Limb (tissue), 2 donors: ENCODE measurements around the gene APBA2.
"Not testable (repeated sequence)": the region's sequence is repeated elsewhere in the genome, so short reads cannot be mapped to it uniquely, and the experiment has no call there.

Experiments used
- DNase-seq, 2 donors: peaks; one replicate each; pipeline ENCODE4 v3.0.0-alpha.2; 2016; ENCODE audit errors: extremely low spot score in 2 of 2

Gene APBA2

DNA sequence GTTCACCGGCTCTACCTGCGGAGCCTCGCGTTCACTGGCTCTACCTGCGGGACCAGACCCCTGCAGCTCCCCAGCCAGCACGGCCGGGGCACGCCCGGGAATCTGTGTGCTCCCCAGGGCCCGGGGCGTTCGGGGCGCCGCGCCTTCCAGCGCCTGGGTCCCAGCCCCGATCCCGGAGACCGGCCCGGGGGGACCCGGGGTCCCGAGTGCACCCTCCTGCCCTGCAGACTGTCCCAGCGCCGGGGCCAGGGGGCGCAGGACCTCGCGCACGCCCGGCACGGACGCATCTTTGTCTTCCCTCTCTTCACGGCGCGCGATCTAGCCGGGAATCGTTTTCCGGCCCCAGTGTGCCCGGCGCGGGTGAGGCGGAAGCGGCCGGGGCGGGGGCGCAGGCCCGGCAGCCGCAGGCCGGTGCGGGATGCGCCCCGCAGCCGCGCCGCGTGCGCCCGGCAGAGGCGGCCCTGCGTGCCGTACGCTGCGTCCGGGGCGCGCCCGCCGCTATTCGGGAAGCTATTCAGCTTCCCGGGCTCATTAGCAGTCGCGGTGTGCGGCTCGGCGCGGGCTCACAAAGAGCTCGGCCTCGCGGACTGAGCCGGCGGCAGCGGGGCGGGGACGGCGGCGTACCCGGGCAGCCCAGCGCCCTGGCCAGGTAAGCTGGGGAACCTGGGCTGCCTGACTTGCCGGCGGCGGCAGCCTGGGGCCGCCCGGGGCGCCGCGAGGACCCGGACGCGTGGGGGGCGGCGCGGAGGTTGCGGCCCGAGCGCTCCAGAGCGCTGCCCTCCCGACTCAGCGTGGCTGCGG lies at the start of gene APBA2:
TSS of gene APBA2 (plus strand) at position 345 of the 801 bp plus-strand sequence. CDS start 167,911 bp downstream, outside the sequence.
- peak in 1 of 2 donors; percentile 78 for DNase-seq

DNA sequence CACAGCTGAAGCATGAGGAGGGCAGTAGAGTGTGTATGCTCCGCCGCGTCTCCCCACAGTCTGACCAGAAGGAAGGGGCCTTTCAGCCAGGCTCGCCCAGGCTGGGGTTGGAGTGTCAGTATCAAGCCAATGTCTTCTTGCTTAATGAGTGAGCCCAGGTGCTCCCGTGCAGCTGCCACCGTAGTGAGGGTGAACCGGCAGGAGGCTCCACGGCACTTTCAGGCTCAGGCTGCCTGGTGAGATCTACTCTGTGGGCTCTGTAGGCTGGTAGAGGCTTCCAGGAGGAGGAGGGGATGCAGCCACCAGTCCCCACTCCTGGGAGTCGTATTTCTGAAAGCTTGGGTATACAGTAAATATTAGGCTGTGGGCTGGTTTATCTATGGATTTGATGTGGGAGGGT lies 45.5 kb upstream of the APBA2 start:
- not testable (repeated sequence) for DNase-seq

DNA sequence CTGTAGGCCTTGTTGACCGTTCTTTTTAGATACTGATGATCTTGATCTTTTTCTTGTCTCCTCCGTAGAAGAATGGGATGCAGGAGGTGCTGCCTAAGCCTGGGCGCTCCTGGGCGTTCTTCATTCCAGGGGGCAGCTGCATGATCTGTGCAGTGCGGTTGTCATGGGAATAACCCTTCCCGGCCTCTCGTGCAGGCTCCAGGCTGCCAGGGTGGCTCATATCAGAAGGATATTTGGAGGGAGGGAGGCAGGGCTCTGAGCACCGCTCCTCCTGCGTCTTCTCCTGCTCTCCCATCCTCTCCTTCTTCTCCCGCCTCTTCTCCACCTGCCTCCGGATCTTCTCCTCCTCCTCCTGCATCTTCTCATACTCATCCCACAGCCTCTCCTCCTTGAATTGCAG lies 43.6 kb upstream of the APBA2 start:
- not testable (repeated sequence) for DNase-seq

DNA sequence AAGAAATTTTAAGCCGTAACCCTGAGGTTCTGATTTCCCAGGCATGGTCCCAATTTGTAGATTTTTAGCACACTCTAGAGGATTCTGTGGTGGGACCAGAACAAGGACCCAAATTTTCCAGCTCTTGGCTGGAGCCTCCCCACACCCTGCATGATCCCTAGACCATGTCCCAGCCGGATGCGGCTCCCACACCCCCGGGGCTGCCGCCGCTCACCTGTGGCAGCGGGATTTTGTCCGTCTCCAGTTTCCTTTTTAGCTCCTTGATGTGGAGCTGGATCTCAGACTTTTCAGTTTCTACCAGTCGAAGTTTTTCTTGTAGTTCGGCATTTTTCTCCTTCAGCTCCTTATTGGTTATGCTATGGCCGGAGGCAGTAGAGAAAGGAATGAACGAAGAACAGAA lies 42.3 kb upstream of the APBA2 start:
- not testable (repeated sequence) for DNase-seq

DNA sequence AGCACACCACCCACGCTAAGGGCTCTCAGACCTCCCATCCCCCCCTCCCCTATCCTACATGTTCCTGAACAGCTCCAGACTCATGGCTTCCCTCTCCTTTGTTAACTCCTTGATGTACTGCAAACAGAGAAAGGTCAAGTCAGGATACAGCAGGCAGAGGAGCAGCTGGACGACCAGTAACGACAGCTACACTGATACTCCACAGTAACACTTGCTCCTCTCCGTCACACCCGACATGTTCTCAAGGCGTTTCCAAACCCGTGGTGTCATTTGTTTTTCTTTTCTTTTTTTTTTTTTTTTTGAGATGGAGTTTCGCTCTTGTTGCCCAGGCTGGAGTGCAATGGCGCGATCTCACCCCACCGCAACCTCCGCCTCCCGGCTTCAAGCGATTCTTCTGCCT lies 41.6 kb upstream of the APBA2 start:
- not testable (repeated sequence) for DNase-seq

DNA sequence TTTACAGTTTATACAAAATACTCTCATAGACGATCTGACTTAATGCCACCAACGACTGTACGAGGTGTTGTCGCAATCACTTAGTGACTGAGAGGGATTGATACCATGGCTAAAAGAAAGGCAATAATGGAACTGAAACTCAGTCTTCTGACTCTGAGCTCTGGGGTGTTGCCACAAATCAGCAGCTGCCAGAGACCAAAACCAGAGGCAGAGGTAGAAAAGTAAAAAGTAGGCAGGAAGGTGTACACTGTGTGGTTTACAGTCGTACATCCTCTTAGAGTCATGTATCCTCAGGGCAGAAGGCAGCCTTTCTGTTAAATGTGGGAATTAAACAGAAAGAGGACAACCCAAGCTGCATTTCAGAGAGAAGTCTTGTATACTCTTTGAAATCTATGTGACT lies 38.5 kb upstream of the APBA2 start:
- not testable (repeated sequence) for DNase-seq

DNA sequence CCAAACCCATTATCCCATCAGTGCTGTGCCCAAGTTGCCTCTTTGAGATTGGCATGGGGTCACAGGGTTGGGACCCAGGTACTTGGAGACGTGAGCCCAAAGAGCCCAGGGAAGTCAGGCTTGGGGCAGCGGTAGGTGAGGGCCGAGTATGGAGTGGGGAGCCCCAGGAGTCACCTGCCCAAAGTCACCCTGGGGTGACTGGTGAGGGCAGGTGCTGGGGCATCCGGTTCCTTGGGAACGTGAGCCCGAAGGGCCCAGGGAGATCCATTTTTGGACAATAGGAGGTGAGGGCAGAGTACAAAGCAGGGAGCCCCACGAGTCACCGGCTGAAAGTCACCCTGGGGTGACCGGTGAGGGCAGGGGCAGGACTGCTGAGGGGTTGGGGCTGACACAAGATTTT lies 37.8 kb upstream of the APBA2 start:
- not testable (repeated sequence) for DNase-seq

DNA sequence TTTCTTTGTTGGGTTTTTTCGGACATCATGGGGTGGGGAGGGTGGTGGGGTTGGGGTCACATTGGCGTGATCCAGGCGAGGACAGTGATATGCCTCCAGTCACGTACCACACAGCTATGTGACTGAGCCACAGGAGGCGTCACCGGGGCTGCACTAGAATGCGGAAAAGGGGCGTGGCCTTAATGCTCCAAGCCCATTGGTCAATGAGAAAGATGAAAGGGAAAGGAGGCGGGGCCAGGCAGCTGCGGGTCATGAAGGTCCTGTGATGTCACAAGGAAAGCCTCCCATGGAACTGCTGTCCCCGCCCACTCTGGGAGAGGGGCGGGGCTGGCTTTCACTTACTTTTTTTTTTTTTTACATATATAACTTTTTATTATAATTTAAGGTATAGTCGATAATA lies 37.3 kb upstream of the APBA2 start, which contains the start of gene GOLGA6L7:
TSS of gene GOLGA6L7 (minus strand) at position 124 of the 400 bp plus-strand sequence. CDS start at position 29, 95 bp downstream.
- DNase-seq, result not testable (repeated sequence)

DNA sequence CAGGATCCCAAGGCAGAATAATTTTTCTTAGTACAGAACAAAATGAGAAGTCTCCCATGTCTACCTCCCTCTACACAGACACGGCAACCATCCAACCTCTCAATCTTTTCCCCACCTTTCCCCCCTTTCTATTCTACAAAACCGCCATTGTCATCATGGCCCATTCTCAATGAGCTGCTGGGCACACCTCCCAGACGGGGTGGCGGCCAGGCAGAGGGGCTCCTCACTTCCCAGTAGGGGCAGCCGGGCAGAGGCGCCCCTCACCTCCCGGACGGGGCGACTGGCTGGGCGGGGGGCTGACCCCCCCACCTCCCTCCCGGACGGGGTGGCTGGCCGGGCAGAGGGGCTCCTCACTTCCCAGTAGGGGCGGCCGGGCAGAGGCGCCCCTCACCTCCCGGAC lies 36.5 kb upstream of the APBA2 start:
- DNase-seq, result not testable (repeated sequence)

DNA sequence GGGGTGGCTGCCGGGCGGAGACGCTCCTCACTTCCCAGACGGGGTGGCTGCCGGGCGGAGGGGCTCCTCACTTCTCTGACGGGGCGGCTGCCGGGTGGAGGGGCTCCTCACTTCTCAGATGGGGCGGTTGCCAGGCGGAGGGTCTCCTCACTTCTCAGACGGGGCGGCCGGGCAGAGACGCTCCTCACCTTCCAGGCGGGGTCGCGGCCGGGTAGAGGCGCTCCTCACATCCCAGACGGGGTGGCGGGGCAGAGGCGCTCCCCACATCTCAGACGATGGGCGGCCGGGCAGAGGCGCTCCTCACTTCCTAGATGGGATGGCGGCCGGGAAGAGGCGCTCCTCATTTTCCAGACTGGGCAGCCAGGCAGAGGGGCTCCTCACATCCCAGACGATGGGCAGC lies 36.0 kb upstream of the APBA2 start:
- not testable (repeated sequence) for DNase-seq

DNA sequence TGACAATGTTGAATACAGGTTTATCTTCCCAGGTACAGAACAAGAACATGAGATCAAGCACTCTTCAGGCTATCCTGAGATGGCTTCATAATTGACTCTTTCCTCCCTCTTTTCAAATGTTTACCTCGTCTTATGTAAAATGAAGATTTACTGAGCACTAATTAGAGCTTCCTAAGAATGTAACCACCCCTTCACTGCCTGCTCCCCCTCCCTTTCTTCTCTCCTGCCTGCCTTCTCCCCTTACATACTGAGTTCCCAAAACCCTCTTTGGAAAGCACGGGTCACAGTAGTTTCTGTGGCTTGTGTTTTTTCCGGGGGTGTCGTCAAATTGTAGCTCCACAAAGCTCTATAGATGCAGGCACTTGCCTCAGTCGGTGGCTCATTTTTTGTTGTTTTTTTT lies 32.1 kb upstream of the APBA2 start:
- not testable (repeated sequence) for DNase-seq

DNA sequence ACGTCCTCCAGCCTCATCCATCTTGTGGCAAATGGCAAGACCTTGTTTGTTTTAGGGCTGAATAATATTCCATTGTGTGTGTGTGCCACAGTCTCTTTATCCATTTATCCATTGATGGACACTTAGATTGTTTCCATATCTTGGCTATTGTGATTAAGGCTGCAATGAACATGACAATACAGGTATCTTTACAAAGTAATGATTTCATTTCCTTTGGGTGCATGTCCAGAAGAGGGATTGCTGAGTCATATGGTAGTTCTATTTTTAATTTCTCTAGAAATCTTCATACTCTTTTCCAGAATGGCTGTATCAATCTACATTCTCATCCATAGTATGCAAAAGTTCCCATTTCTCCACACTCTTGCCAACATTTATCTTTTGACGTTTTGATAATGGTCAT lies 31.2 kb upstream of the APBA2 start:
- not testable (repeated sequence) for DNase-seq

DNA sequence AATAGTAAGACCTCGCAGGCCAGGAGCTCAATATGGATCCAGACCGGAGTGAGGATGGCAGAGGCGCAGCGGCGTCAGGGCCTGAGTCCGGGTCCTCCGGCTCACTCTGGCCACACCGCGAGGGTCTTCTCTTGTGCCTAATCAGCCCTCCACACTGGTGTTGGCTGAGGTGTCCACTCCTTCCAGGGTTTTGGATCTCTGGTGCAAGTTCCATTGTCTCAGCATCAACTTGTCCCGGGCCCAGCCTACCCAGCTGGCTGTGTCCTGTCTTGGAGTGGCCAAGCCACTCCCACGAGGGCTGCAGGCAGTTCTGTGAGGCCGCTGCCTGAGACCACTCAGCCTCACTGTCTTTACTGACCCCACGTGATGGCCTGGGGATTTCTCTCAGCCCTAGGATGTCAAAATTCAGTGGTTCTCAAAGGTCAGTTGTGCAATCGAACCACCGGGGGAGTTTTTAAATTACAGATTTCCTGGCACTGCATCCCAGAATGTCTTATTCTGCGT lies 24.7 kb upstream of the APBA2 start:
- DNase-seq, result no peak

DNA sequence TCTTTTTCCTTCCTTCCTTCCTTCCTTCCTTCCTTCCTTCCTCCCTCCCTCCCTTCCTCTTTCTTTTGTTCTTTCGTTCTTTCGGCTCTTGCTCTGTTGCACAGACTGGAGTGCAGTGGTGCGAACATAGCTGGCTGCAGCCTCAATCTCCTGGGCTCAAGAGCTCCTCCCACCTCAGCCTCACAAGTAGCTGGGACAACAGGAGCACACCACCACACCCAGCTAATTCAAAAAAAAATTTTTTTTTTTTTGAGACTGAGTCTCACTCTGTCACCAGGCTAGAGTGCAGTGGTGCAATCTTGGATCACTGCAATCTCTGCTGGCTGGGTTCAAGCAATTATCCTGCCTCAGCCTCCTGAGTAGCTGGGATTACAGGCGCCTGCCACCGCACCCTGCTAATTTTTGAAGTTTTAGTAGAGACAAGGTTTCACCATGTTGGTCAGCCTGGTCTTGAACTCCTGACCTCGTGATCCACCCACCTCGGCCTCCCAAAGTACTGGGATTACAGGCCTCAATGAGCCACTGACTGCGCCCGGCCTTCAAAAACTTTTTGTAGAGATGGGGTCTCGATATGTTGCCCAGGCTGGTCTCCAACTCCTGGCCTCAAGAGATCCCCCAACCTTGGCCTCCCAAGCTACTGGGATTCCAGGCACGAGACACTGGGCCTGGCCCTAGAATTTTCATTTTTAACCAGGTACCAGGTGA lies 24.0 kb upstream of the APBA2 start:
- not testable (repeated sequence) for DNase-seq

DNA sequence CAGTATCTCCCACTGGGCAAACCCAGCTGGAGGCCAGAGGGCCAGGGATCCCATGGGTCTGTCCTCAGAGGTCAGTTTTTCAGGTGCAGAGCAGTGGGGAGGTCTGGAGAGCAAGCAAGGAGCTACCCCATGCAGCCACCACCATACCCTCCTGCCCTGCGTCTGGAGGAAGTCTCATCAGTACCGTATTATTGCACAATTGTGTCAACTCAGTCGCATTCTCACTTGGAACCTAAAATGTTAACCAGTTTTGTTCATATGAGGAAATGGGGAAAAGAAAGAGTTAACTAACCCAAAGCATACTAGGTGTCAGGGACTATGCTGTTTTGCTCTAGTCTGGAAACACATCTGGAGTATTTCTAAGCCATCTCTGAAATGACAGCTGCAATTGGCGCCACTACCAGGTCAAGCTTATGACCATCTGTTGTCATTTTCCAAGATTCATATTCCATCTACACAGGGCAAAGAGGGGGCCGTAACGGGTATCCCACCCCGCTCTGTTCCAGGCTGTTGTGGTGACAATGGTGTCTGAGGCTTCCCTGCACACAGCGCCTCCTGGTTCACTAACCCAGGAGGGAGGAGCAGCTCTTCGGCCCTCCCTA lies 16.9 kb upstream of the APBA2 start:
- DNase-seq, result no peak

DNA sequence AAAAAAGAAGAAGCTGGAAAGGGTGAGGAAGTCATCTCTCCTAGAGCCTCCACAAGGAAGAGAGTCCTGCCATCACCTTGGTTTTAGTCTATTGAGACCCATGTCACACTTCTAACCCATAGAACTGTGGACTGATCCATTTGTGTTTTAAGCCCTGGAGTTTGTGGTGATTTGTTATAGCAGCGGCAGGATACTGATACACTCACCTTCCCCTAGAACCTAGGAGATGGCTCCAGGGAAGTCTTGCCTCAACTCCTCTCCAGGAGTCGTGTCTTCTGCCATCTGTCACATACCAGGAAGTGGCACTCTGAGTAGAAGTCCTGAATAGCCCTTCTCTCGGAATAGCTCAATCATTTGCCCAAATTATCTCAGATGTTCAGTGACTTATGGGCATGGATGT lies 14.6 kb upstream of the APBA2 start:
- no peak for DNase-seq

DNA sequence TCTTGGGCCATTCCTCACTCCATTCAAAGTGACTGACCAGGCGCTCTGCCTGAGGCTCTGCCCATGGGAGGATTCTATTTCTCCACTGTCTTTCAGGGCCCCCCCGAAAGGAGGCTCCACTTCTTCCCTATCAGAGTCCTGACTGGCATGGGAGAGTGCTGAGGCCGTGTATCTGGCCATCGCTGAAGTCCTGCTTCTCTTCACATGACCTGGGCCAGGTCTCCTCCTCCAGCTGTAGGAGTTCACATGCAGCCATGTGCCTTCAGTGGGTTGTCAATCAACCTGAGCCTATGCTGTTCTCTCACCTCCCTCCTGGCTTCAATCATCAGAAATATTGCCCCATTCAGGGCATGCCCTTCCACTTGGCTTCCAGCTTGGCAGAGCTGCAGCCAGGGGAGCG lies 12.8 kb upstream of the APBA2 start:
- no peak for DNase-seq

DNA sequence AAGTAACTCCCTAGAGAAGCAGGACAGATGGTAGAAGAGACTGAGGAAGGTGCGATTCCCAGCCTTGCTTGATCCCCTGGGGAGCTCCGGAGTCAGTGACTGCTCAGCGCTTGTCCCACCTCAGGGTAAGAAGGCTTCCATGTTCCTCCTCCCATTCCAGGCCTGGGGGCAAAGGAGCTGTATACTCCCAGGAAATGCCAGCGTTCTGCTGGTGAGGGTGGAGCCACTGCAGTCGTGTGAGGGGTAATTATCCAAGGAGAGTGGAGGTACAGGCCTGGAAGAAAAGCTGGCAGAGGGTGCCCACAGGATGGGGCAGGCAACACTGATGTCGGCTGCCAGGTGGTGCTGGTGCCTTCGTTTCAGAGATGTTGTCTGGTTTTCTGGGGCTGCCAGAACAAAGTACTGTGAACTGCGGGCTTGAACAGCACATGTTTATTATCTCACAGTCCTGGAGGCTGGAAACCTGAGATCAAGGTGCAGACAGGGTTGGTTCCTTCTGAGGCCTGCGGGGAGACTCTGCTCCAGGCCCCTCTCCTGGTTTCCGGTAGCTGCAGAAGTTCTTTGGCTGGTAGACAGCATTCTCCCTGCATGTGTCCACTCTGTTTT lies 12.1 kb upstream of the APBA2 start:
- DNase-seq, result no peak

DNA sequence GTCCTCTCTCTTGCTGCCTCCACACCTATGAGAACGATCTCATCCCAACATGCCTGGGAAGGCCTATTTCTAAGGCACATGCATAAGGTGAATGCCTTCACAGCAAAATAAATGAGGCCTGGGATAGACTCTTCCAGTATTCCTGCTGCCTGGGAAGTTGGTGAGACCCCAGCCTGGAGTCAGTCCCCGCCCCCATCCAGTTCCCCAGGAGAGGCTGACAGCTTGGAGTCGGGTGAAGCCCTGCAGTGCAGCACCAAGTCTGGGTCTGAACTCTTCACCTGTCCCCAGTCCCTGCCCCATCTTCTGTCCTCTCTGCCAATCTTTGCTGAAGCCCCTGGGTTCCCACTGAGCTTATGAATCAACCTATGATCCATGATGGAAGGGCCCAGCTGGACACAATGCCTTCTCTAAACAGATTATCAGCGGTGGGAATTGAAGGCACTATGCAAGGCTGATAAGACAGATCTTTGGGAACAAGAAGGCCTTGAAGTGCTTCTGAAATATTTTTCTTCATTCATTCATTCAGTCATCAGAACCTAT lies 10.2 kb upstream of the APBA2 start:
- no peak for DNase-seq

DNA sequence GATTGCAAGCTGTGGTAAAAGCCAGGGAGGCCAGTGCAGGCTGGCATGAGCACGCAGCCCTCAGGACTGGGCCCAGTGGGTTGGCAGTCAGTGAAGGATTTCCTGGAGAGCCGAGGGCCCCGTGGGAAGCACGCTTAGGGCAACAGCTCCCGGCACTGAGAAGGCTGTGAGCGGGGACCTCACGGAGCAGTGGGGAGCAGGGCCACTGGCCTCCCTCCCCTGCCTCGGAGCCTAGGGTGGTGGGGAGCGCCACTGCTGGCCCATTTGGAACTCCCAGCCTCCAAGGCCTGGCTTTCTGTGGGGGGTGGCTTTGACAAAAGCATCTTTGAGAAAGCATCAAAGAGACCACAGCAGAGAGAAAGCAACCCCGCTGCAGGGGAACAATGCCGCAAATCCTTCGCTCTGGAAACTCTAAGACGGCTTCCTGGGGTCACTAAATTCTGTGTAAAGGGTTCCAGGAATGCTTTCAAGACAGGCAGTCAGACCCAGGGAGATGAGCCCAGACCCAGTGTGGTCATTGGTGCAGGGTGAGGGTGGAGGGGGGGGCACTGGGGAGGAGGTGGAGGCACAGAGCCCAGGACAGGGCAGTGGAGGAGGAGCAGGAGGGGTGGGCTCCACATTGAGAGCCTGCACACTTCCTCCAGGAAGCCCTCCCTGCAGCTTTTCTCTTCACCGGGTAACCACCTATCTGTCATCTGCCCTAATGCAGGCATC lies 9.5 kb upstream of the APBA2 start:
- no peak for DNase-seq

DNA sequence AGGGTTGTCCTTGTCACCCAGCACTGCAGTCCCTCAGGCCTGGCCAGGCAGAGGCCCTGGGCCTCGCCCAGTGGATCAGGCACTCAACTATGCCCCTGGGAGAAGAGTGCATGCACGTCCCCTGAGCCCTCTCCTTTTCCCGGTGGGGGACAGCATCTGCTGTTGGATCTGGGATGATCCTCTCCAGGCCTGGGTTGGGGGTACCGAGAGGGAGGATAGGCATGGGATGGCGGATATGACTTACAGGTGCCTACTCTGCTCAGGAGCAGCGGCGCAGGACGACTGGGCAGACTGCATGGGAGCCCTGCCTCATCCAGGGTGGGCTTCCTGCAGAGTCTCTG lies 9.0 kb upstream of the APBA2 start:
- DNase-seq, result no peak
